ENCODE measurements around the gene HSPB8.

Gene HSPB8

DNA sequence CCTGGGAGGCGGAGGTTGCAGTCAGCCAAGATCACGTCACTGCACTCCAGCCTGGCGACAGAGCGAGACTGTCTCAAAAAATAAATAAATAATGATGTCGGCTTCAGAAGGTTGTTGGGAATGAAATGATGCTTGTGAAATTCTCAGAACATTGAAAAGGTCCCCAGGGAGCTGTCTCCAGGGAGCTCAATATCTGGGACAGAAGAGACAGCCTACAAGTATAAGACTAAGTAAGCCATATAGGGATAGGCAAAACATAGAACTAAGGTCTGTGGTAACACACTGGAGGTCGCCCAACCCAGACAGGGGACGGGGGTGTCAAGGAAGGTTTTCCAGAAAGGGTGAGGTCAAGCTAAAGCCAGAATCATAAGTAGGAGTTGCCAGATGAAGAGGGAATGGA is 29.5 kb upstream of the HSPB8 start:
- Histone ChIP-seq H3K23ac (ENCODE audit: low read length) (no peak overlapping the region), H2AFZ (ENCODE audit: insufficient read depth, low read length, poor library complexity) (no peak overlapping the region), H3K27me3 (ENCODE audit: insufficient read depth, low read length) (no peaks in the 10 kb centered on the region), H3K9me3 (ENCODE audit: insufficient read depth, low read depth, low read length) (peaks cover 2% of the 10 kb centered on the region), H2BK120ac (ENCODE audit: insufficient read depth, low read length, poor library complexity) (no peak overlapping the region), H3K18ac (ENCODE audit: low read length) (no peak overlapping the region), H3K36me3 (ENCODE audit: control insufficient read depth in 1 of 2, insufficient read depth in 2 of 2, low read length in 2 of 2) (peaks cover 0 to 2% of the 10 kb centered on the region in 2 experiments), H3K4me1 (ENCODE audit: control insufficient read depth in 1 of 2, insufficient read depth in 2 of 2, low read length in 2 of 2) (peaks cover 4 to 10% of the 10 kb centered on the region in 2 experiments), H2BK5ac (ENCODE audit: low read depth, low read length, poor library complexity) (no peak overlapping the region), H3K4me3 (ENCODE audit: low read depth, low read length) (no peak overlapping the region), H2AK5ac (ENCODE audit: low read length) (no peak overlapping the region), H4K12ac (ENCODE audit: low read depth, low read length) (no peak overlapping the region), H2BK12ac (ENCODE audit: low read length) (no peak overlapping the region), H4K91ac (ENCODE audit: low read depth, low read length) (no peak overlapping the region), H3K4me2 (ENCODE audit: low read length) (no peak overlapping the region), H4K8ac (ENCODE audit: low read depth, low read length) (no peak overlapping the region), H3K27ac (ENCODE audit: low read depth, low read length) (no peak overlapping the region), H3K79me2 (ENCODE audit: control insufficient read depth, insufficient read depth, low read length, poor library complexity) (peaks cover 8% of the 10 kb centered on the region), H3K9ac (ENCODE audit: low read length) (no peak overlapping the region), H3K79me1 (ENCODE audit: low read length) (peaks cover 11% of the 10 kb centered on the region), H3K14ac (ENCODE audit: low read length) (no peak overlapping the region), H3K4ac (ENCODE audit: low read depth, low read length) (no peak overlapping the region)
- no CpG with 5 or more reads among the region's 7 CpGs for WGBS (ENCODE audit: extremely low coverage, insufficient coverage, insufficient read length)
- no peak for DNase-seq

DNA sequence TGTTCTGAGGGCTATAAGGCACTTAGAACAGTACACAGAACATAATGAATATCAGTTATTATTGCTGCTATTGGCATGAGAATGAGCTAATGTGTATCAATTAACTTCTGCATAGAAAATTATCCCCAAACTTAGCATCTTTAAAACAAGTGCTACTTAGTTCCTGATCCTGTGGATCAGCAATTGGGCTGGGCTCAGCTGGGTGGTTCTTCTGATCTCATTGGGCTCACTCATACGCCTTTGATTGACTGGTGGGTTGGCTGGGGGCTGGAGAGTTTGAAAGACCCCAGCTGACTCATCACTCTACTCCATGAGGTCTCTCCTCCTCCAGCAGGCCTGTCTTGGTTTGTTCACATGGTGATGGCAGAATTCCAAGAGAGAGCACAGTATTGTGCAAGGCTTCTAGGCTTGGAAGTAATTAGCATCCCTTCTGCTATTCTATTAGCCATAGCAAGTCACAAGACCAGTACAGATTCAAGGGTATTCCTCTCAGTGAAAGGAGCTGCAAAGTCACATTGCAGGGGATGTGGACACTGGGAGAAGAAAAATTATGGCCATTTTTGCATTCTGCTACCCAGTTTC is 27.2 kb upstream of the HSPB8 start:
- peaks cover 2% of the 10 kb centered on the region for H3K9me3 ChIP-seq (ENCODE audit: insufficient read depth, low read depth, low read length)
- peaks cover 9% of the 10 kb centered on the region for H3K79me1 ChIP-seq (ENCODE audit: low read length)
- WGBS (ENCODE audit: extremely low coverage, insufficient coverage, insufficient read length): no CpG with 5 or more reads among the region's 1 CpG
- H3K4me2 ChIP-seq (ENCODE audit: low read length): no peak overlapping the region
- no peak overlapping the region for H3K23ac ChIP-seq (ENCODE audit: low read length)
- no peak overlapping the region for H3K4me3 ChIP-seq (ENCODE audit: low read depth, low read length)
- peaks cover 6% of the 10 kb centered on the region for H3K79me2 ChIP-seq (ENCODE audit: control insufficient read depth, insufficient read depth, low read length, poor library complexity)
- no peaks in the 10 kb centered on the region for H3K27me3 ChIP-seq (ENCODE audit: insufficient read depth, low read length)
- H2BK12ac ChIP-seq (ENCODE audit: low read length): no peak overlapping the region
- H2AFZ ChIP-seq (ENCODE audit: insufficient read depth, low read length, poor library complexity): no peak overlapping the region
- H3K18ac ChIP-seq (ENCODE audit: low read length): no peak overlapping the region
- DNase-seq: no peak
- no peak overlapping the region for H2BK5ac ChIP-seq (ENCODE audit: low read depth, low read length, poor library complexity)
- H3K14ac ChIP-seq (ENCODE audit: low read length): no peak overlapping the region
- H4K8ac ChIP-seq (ENCODE audit: low read depth, low read length): no peak overlapping the region
- H2BK120ac ChIP-seq (ENCODE audit: insufficient read depth, low read length, poor library complexity): no peak overlapping the region
- H3K4ac ChIP-seq (ENCODE audit: low read depth, low read length): no peak overlapping the region
- no peak overlapping the region for H2AK5ac ChIP-seq (ENCODE audit: low read length)
- H3K9ac ChIP-seq (ENCODE audit: low read length): no peak overlapping the region
- H3K36me3 ChIP-seq (ENCODE audit: control insufficient read depth in 1 of 2, insufficient read depth in 2 of 2, low read length in 2 of 2): peaks cover 0 to 2% of the 10 kb centered on the region in 2 experiments
- peaks cover 0 to 7% of the 10 kb centered on the region in 2 experiments for H3K4me1 ChIP-seq (ENCODE audit: control insufficient read depth in 1 of 2, insufficient read depth in 2 of 2, low read length in 2 of 2)
- no peak overlapping the region for H4K91ac ChIP-seq (ENCODE audit: low read depth, low read length)
- no peak overlapping the region for H4K12ac ChIP-seq (ENCODE audit: low read depth, low read length)
- no peak overlapping the region for H3K27ac ChIP-seq (ENCODE audit: low read depth, low read length)

DNA sequence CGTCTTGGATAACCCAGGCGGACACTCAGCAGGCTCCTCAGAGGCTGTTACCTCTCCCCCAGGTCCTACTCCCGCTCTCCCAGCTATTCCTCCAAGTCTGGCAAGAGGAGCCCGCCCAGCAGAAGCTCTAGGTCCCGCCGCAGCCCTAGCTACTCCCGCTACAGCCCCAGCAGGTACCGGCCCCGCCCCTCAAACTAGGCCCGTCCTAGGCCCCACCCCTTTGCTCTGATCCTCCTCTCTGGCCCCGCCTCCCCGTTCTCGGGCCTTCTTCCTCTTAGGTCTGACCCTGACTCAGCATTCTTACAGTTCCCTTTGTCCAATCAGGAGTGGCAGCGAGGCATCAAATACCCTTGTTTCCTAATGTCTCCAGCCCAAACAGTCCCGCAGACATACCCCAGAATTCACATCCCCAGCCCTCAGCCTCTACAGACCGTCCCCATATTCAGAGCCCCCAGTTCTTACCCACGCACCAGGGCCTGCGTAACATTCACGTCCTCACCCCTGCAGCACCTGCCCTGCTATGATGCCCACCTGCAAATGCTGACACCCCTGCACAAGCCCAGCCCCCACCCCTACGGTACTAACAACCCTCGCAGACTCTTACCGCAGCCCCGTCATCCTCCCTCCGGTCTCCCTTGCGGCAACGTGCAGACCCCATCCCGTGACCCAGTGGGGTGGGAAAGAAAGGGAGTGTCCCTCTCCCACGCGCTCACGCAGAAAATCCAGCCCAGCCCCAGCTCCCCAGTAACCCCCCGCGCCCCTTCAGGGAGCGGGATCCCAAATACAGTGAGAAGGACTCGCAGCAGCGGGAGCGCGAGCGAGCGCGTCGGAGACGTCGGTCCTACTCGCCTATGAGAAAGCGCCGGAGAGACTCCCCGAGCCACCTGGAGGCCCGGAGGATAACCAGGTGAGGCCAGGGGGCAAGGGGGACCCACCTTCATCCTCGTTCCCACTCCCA is 25.0 kb upstream of the HSPB8 start:
- Histone ChIP-seq H3K79me2 (ENCODE audit: control insufficient read depth, insufficient read depth, low read length, poor library complexity) (peaks cover 6% of the 10 kb centered on the region), H3K79me1 (ENCODE audit: low read length) (peaks cover 9% of the 10 kb centered on the region), H2AFZ (ENCODE audit: insufficient read depth, low read length, poor library complexity) (peak overlapping the region; percentile 91), H3K4me2 (ENCODE audit: low read length) (peak overlapping the region; percentile 75), H3K27ac (ENCODE audit: low read depth, low read length) (peak overlapping the region; percentile 59), H3K14ac (ENCODE audit: low read length) (peak overlapping the region; percentile 95), H2BK12ac (ENCODE audit: low read length) (peak overlapping the region; percentile 91), H3K4ac (ENCODE audit: low read depth, low read length) (peak overlapping the region; percentile 75), H2BK120ac (ENCODE audit: insufficient read depth, low read length, poor library complexity) (peak overlapping the region; percentile 93), H4K91ac (ENCODE audit: low read depth, low read length) (peak overlapping the region; percentile 96), H2AK5ac (ENCODE audit: low read length) (peak overlapping the region; percentile 98), H3K18ac (ENCODE audit: low read length) (peak overlapping the region; percentile 91), H3K4me3 (ENCODE audit: low read depth, low read length) (peak overlapping the region; percentile 52), H3K9me3 (ENCODE audit: insufficient read depth, low read depth, low read length) (peaks cover 2% of the 10 kb centered on the region), H3K9ac (ENCODE audit: low read length) (peak overlapping the region; percentile 54), H3K4me1 (ENCODE audit: control insufficient read depth in 1 of 2, insufficient read depth in 2 of 2, low read length in 2 of 2) (peaks cover 0 to 8% of the 10 kb centered on the region in 2 experiments), H4K8ac (ENCODE audit: low read depth, low read length) (peak overlapping the region; percentile 92), H2BK5ac (ENCODE audit: low read depth, low read length, poor library complexity) (peak overlapping the region; percentile 82), H3K27me3 (ENCODE audit: insufficient read depth, low read length) (no peaks in the 10 kb centered on the region), H4K12ac (ENCODE audit: low read depth, low read length) (peak overlapping the region; percentile 98), H3K36me3 (ENCODE audit: control insufficient read depth in 1 of 2, insufficient read depth in 2 of 2, low read length in 2 of 2) (peaks cover 0 to 2% of the 10 kb centered on the region in 2 experiments), H3K23ac (ENCODE audit: low read length) (no peak overlapping the region)
- WGBS (ENCODE audit: extremely low coverage, insufficient coverage, insufficient read length): no CpG with 5 or more reads among the region's 49 CpGs
- peak; percentile 78 to 90 for DNase-seq

GRCh38 chr12:119154435-119154818 is 24.3 kb upstream of the HSPB8 start:
- Histone ChIP-seq H2AK5ac (ENCODE audit: low read length) (peak overlapping the region; percentile 70), H3K9ac (ENCODE audit: low read length) (no peak overlapping the region), H3K27ac (ENCODE audit: low read depth, low read length) (peak overlapping the region; percentile 59), H3K4me1 (ENCODE audit: control insufficient read depth in 1 of 2, insufficient read depth in 2 of 2, low read length in 2 of 2) (peaks cover 0 to 8% of the 10 kb centered on the region in 2 experiments), H3K79me1 (ENCODE audit: low read length) (peaks cover 9% of the 10 kb centered on the region), H3K79me2 (ENCODE audit: control insufficient read depth, insufficient read depth, low read length, poor library complexity) (peaks cover 6% of the 10 kb centered on the region), H4K12ac (ENCODE audit: low read depth, low read length) (peak overlapping the region; percentile 98), H3K27me3 (ENCODE audit: insufficient read depth, low read length) (no peaks in the 10 kb centered on the region), H2AFZ (ENCODE audit: insufficient read depth, low read length, poor library complexity) (peak overlapping the region; percentile 91), H3K18ac (ENCODE audit: low read length) (peak overlapping the region; percentile 91), H3K14ac (ENCODE audit: low read length) (peak overlapping the region; percentile 95), H4K91ac (ENCODE audit: low read depth, low read length) (peak overlapping the region; percentile 96), H3K4me3 (ENCODE audit: low read depth, low read length) (peak overlapping the region; percentile 52), H2BK120ac (ENCODE audit: insufficient read depth, low read length, poor library complexity) (peak overlapping the region; percentile 93), H3K4me2 (ENCODE audit: low read length) (peak overlapping the region; percentile 75), H3K23ac (ENCODE audit: low read length) (no peak overlapping the region), H3K9me3 (ENCODE audit: insufficient read depth, low read depth, low read length) (peaks cover 2% of the 10 kb centered on the region), H4K8ac (ENCODE audit: low read depth, low read length) (peak overlapping the region; percentile 92), H2BK12ac (ENCODE audit: low read length) (peak overlapping the region; percentile 91), H3K4ac (ENCODE audit: low read depth, low read length) (peak overlapping the region; percentile 75), H3K36me3 (ENCODE audit: control insufficient read depth in 1 of 2, insufficient read depth in 2 of 2, low read length in 2 of 2) (peaks cover 0 to 2% of the 10 kb centered on the region in 2 experiments), H2BK5ac (ENCODE audit: low read depth, low read length, poor library complexity) (peak overlapping the region; percentile 82)
- WGBS (ENCODE audit: extremely low coverage, insufficient coverage, insufficient read length): no CpG with 5 or more reads among the region's 11 CpGs
- peak; percentile 47 to 76 for DNase-seq
